Skeletal muscle satellite cell (primary cell): ENCODE measurements around the gene STPG3.

Experiments used
- H3K27me3 ChIP-seq: 2 replicates; pipeline ENCODE4 v1.7.0; 2013; ENCODE audit warnings: low read length; ENCODE audit not compliant: control insufficient read depth, insufficient read depth
- H3K36me3 ChIP-seq: 2 replicates; pipeline ENCODE4 v1.7.0; 2013; ENCODE audit warnings: mild to moderate bottlenecking, control low read depth, low read length; ENCODE audit not compliant: insufficient read depth
- H3K4me1 ChIP-seq: 2 replicates; pipeline ENCODE4 v1.7.0; 2013; ENCODE audit warnings: low read length; ENCODE audit not compliant: control insufficient read depth, insufficient read depth
- H3K4me2 ChIP-seq: 2 replicates; pipeline ENCODE4 v1.7.0; 2013; ENCODE audit warnings: mild to moderate bottlenecking, low read length
- H3K4me3 ChIP-seq: 2 replicates; pipeline ENCODE4 v1.7.0; 2013; ENCODE audit warnings: low read length
- H3K9ac ChIP-seq: 2 replicates; pipeline ENCODE4 v1.7.0; 2013; ENCODE audit warnings: mild to moderate bottlenecking, low read depth, low read length, moderate library complexity
- H3K9me3 ChIP-seq: replicated peaks from 2 replicates; pipeline ENCODE4 v1.7.0; 2013; ENCODE audit warnings: mild to moderate bottlenecking, control low read depth, low read length

Gene STPG3

GRCh38 chr9:137266162-137266527 is 15.1 kb downstream of the STPG3 start:
- H3K36me3 ChIP-seq = peaks cover 59% of the 10 kb centered on the region
- H3K4me3 ChIP-seq = no peak overlapping the region
- H3K9me3 ChIP-seq = no peaks in the 10 kb centered on the region
- H3K4me1 ChIP-seq = peaks cover 5% of the 10 kb centered on the region
- no peaks in the 10 kb centered on the region for H3K27me3 ChIP-seq
- no peak overlapping the region for H3K9ac ChIP-seq
- no peak overlapping the region for H3K4me2 ChIP-seq

DNA sequence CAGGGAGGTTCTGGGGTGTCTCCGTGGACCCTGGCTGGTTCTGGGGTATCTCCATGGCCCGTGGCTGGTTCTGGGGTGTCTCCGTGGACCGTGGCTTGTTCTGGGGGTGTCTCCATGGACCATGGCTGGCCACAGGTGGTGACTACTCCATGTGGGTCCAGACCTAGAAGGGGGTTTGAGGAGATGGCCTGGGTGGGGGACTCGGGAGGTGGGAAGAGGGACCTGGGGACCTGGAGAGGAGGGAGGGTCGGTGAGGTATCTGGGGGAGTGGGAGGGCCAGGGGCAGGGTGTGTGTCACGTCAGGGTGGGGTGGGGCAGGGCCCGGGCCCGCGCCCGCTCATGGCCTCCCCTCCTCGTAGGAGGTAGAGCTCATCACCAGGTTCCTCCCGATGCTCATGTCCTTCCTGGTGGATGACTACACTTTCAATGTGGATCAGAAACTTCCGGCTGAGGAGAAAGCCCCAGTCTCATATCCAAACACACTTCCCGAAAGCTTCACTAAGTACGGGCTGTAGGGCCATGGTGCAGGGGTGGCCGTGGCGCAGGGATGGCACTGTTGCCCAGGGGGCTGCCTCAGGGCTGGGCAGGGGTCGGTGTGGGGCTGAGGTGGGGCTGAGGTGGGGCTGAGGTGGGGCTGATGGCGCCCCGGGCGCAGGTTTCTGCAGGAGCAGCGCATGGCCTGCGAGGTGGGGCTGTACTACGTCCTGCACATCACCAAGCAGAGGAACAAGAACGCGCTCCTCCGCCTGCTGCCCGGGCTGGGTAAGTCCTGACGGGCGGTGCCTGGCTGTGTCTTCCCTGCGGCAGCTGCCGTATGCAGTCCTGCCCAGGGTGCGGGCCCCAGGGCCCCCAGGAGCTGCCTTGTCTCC is 15.7 kb downstream of the STPG3 start:
- Histone ChIP-seq H3K4me3 (no peak overlapping the region), H3K27me3 (no peaks in the 10 kb centered on the region), H3K4me2 (no peak overlapping the region), H3K4me1 (peaks cover 5% of the 10 kb centered on the region), H3K36me3 (peaks cover 62% of the 10 kb centered on the region), H3K9me3 (no peaks in the 10 kb centered on the region), H3K9ac (no peak overlapping the region)

DNA sequence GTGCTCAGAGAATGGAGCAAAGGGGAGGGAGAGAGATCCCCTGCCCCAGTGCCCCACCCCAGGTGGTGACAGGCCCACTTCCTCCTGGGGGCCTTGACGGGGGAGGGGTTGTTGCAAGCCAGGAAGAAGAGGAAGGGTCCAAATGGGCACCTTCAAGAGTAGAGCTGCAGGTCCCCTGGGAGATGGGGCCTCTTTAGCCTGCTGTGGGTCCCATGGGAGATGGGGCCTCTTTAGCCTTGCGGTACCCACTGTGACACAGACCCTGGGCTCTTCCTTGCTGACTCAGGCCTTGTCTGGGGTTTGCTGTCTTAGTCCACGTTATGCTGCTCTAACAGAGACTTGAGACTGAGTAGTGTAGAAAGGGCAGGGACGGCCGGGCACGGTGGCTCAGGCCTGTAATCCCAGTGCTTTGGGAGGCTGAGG is 16.9 kb downstream of the STPG3 start:
- Histone ChIP-seq H3K27me3 (no peaks in the 10 kb centered on the region), H3K9ac (no peak overlapping the region), H3K4me2 (no peak overlapping the region), H3K36me3 (peaks cover 65% of the 10 kb centered on the region), H3K9me3 (no peaks in the 10 kb centered on the region), H3K4me3 (no peak overlapping the region), H3K4me1 (peaks cover 3% of the 10 kb centered on the region)

DNA sequence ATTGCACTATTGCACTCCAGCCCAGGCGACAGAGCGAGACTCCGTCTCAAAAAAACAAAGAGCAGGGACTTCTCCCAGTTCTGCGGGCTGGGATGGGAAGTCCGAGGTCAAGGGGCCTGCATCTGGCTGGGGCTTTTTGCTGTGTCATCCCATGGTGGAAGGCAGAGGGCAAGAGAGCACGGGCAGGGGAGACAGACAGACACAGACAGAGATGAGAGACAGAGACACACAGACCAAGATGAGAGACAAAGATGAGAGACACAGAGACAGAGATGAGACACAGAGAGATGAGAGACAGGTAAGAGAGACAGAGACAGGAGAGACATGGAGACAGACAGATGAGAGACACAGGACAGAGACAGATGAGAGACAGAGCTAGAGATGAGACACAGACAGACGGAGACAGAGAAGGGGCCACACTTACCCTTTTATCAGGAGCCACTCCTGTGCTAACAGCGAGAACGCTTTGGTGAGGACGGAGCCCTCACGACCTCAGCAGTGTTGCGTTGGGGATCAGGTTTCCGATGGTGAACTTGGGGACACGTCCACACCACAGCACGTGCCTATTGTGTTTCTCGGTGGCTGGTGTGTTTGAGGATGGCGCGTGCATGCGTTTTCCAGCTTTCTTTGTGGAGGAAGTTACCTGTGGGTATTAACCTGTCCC is 17.6 kb downstream of the STPG3 start:
- no peak overlapping the region for H3K4me3 ChIP-seq
- H3K36me3 ChIP-seq = peaks cover 68% of the 10 kb centered on the region
- H3K27me3 ChIP-seq = no peaks in the 10 kb centered on the region
- no peaks in the 10 kb centered on the region for H3K9me3 ChIP-seq
- peaks cover 3% of the 10 kb centered on the region for H3K4me1 ChIP-seq
- H3K4me2 ChIP-seq = no peak overlapping the region
- H3K9ac ChIP-seq = no peak overlapping the region

GRCh38 chr9:137269231-137269772 is 18.2 kb downstream of the STPG3 start:
- Histone ChIP-seq H3K9me3 (no peaks in the 10 kb centered on the region), H3K4me2 (no peak overlapping the region), H3K27me3 (no peaks in the 10 kb centered on the region), H3K4me3 (no peak overlapping the region), H3K9ac (no peak overlapping the region), H3K4me1 (peaks cover 3% of the 10 kb centered on the region), H3K36me3 (peaks cover 62% of the 10 kb centered on the region)

DNA sequence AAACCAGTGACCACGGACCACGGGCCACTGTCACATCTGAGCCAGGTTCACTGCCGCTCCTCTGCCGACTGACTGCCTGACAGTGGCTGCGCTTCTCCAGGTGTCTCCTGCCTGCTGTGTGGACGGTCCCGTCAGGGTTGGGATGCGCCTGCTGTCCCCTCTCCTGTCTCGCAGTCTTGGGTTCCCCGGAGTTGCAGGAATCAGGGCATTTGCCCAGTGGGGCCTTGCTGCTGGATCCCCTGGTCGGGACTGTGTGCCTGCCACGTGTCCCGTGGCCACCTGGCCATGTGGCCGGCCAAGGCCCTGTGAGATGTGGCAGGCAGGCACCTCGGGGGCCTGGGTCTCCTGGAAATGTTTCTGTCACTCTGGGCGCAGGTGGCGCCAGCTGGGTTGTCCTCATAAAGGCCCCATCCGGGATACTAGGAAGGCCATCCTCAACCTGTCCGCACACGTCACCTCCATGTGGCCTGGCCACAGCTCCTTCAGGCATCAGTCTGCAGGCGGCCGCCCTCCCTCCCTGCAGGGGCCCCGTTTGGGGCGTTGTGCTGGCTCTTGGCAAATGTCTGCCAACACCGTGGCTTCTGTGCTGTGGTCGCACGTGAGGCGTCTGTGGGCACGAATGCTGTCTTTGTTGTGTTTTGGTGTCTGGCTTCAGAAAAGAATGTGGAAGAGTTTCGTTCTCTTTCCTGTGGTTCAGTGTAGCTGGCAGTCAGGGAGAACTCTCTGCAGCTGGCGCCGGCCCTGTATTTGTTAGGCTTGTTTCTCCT is 20.0 kb downstream of the STPG3 start:
- Histone ChIP-seq H3K9ac (no peak overlapping the region), H3K4me2 (no peak overlapping the region), H3K4me3 (no peak overlapping the region), H3K27me3 (no peaks in the 10 kb centered on the region), H3K36me3 (peaks cover 50% of the 10 kb centered on the region), H3K9me3 (no peaks in the 10 kb centered on the region), H3K4me1 (peaks cover 9% of the 10 kb centered on the region)

GRCh38 chr9:137271696-137272076 is 20.6 kb downstream of the STPG3 start:
- Histone ChIP-seq H3K36me3 (peaks cover 46% of the 10 kb centered on the region), H3K27me3 (no peaks in the 10 kb centered on the region), H3K4me3 (no peak overlapping the region), H3K4me2 (no peak overlapping the region), H3K9ac (no peak overlapping the region), H3K9me3 (no peaks in the 10 kb centered on the region), H3K4me1 (peaks cover 14% of the 10 kb centered on the region)

DNA sequence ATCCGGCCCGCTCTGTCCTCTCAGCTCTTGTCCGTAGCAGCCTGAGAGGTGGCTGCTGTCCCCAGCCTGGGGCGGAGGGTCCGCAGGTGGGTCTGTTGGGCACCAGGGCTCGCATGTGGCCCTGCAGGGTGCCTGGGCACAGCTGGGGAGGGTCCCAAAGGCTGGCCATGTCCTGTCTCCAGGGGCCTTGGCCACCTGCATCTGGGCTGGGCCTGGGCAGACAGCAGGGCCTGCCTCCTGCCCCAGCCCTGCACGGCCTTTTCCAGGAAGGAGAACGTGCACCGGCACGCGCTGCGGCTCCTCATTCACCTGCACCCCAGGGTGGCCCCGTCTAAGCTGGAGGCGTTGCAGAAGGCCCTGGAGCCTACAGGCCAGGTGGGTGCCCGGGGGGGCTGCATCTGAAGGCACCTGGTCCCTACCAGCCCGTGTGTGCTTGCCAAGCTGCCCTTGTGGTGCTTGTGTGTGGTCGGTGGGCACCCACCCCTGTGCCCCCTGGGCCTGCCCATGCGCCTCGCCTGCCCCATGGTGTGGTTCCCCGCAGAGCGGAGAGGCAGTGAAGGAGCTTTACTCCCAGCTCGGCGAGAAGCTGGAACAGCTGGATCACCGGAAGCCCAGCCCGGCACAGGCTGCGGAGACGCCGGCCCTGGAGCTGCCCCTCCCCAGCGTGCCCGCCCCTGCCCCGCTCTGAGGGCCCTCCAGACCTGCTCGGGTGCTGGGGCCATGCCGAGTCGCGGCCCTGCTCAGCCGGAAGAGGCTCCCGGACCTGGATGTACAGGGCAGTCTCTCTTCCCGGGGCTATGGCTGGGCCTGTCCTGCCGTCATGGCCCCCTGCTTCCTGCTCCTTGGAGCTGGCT is 21.4 kb downstream of the STPG3 start:
- peaks cover 42% of the 10 kb centered on the region for H3K36me3 ChIP-seq
- no peaks in the 10 kb centered on the region for H3K9me3 ChIP-seq
- H3K4me3 ChIP-seq = no peak overlapping the region
- no peak overlapping the region for H3K9ac ChIP-seq
- H3K4me2 ChIP-seq = no peak overlapping the region
- H3K27me3 ChIP-seq = no peaks in the 10 kb centered on the region
- H3K4me1 ChIP-seq = peaks cover 22% of the 10 kb centered on the region

- Histone ChIP-seq H3K36me3 (peaks cover 36% of the 10 kb centered on the region), H3K9me3 (no peaks in the 10 kb centered on the region), H3K4me3 (no peak overlapping the region), H3K27me3 (no peaks in the 10 kb centered on the region), H3K4me2 (no peak overlapping the region), H3K9ac (no peak overlapping the region), H3K4me1 (peaks cover 28% of the 10 kb centered on the region)
Measured at GRCh38 chr9:137273095-137273490, 22.0 kb downstream of the STPG3 start.

DNA sequence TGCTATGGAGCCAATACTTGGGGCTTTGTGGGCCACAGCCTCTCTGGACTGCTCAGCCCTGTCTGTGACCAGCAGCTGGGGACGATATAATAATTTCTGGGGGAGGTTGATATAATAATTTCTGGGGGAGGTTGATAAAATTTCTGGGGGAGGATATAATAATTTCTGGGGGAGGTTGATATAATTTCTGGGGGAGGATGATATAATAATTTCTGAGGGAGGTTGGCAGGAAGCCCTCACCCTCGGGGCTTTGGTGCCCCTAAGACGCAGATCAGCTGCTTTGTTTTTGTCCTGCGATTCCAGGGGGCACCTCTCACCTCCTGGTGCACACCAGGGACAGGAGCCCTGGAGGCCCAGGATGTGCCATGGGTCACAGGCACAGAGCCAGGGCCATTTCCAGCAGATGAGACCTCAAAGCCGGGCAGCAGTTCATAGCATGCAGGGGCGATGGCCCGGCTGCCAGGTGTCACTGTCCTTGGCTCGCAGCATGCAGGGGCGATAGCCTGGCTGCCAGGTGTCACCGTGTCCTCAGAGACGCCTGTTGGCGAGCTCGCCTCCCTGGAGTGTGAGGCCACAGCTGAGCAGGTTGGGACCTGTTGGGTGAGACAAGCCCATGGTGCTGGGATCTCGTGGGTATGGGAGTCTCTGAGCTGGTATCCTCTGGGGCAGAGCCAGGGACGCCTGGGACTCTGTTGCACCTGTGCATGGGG is 22.7 kb downstream of the STPG3 start:
- Histone ChIP-seq H3K9ac (no peak overlapping the region), H3K27me3 (no peaks in the 10 kb centered on the region), H3K9me3 (no peaks in the 10 kb centered on the region), H3K4me2 (no peak overlapping the region), H3K36me3 (peaks cover 32% of the 10 kb centered on the region), H3K4me3 (no peak overlapping the region), H3K4me1 (peaks cover 28% of the 10 kb centered on the region)
